ENCODE data around the gene C8B.

Gene C8B

DNA sequence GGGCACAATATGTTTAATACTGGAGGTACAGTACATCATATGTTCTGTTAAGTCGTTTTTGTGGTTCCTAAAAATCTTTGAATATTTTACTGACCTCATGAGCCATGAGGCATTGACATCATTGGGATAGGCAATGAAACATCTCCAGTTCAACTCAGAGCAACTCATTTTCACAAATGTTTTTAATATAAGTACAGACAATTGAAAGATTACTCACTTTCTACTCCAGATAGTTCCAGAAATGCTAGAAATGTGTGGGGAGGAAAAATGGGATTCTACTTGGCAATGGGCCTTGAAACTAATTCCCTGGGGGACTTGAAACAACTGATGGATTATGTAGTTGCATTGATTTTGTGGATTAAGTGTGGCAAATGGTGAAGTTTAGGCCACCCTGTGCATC is 7.2 kb upstream of the C8B start:
- no peak overlapping the region for H3K4me3 ChIP-seq (ENCODE audit: insufficient read depth, low read depth, low read length)
- no peaks in the 10 kb centered on the region for H3K27me3 ChIP-seq (ENCODE audit: control insufficient read depth, insufficient read depth, low read length, poor library complexity, severe bottlenecking)
- no peak overlapping the region for H3K27ac ChIP-seq (ENCODE audit: insufficient read depth, low read depth, low read length, poor library complexity, severe bottlenecking)
- H3K36me3 ChIP-seq (ENCODE audit: control insufficient read depth, insufficient read depth, low read length): no peaks in the 10 kb centered on the region
- H3K4me1 ChIP-seq (ENCODE audit: control insufficient read depth, insufficient read depth, low read length): no peaks in the 10 kb centered on the region
- 86 to 92% methylated on average over 1 of the region's 1 CpG for WGBS, 2 experiments
- H3K9me3 ChIP-seq (ENCODE audit: control insufficient read depth, low read length): no peaks in the 10 kb centered on the region

DNA sequence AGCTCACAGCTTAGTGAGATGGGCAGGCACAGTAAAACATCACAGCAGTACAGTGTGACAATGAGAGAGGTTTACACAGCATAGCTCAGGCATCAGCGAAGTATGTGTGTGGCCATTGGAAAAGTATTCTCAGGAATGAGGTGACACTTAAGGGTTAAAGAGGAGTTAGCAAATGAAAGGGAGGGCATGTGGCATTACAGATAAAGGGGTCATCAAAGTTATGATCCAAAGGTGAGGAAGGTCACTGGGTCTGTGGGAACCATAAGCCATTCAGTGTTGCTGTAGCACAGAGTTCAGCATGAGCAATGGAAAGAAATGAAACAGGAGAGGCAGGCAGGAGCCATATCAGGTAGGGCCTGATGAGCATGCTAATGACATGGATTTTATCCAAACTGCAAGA is 4.5 kb upstream of the C8B start:
- Histone ChIP-seq H3K9me3 (ENCODE audit: control insufficient read depth, low read length) (no peaks in the 10 kb centered on the region), H3K27ac (ENCODE audit: insufficient read depth, low read depth, low read length, poor library complexity, severe bottlenecking) (no peak overlapping the region), H3K27me3 (ENCODE audit: control insufficient read depth, insufficient read depth, low read length, poor library complexity, severe bottlenecking) (no peaks in the 10 kb centered on the region), H3K36me3 (ENCODE audit: control insufficient read depth, insufficient read depth, low read length) (no peaks in the 10 kb centered on the region), H3K4me3 (ENCODE audit: insufficient read depth, low read depth, low read length) (no peak overlapping the region), H3K4me1 (ENCODE audit: control insufficient read depth, insufficient read depth, low read length) (no peaks in the 10 kb centered on the region)
- 98% methylated on average over 1 of the region's 1 CpG for WGBS, 2 experiments

DNA sequence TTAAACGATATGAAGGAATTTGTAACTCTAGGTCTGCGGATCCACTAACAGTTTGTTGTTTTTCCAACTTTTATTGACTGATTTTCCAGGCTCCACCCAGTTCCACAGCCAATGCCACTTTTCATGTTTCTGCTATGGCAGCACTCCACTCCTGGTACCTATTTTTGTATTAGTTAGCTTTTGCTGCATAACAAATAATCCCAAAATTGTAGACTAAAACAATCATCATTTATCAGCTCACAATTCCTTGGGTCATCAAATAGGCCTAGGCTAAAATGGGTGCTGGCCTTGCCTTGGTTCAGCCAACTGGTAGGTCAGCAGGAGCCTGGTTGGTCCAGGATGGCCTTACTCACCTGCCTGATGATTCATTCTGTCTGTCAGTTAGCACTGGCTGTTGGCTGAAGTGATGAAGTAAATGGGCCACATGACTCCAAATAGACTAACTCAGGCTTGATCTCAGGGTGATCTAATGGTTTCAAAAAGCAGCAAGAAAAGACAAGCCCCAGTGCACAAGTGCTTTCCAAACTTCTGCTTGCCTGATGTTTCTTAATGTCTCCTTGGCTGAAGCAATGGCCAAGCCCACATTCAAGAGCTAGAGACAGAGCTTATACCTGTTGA is 3.2 kb upstream of the C8B start:
- H3K4me3 ChIP-seq (ENCODE audit: insufficient read depth, low read depth, low read length): no peak overlapping the region
- 93 to 95% methylated on average over 2 of the region's 2 CpGs for WGBS, 2 experiments
- H3K27ac ChIP-seq (ENCODE audit: insufficient read depth, low read depth, low read length, poor library complexity, severe bottlenecking): no peak overlapping the region
- no peaks in the 10 kb centered on the region for H3K9me3 ChIP-seq (ENCODE audit: control insufficient read depth, low read length)
- H3K27me3 ChIP-seq (ENCODE audit: control insufficient read depth, insufficient read depth, low read length, poor library complexity, severe bottlenecking): no peaks in the 10 kb centered on the region
- no peaks in the 10 kb centered on the region for H3K36me3 ChIP-seq (ENCODE audit: control insufficient read depth, insufficient read depth, low read length)
- no peaks in the 10 kb centered on the region for H3K4me1 ChIP-seq (ENCODE audit: control insufficient read depth, insufficient read depth, low read length)

DNA sequence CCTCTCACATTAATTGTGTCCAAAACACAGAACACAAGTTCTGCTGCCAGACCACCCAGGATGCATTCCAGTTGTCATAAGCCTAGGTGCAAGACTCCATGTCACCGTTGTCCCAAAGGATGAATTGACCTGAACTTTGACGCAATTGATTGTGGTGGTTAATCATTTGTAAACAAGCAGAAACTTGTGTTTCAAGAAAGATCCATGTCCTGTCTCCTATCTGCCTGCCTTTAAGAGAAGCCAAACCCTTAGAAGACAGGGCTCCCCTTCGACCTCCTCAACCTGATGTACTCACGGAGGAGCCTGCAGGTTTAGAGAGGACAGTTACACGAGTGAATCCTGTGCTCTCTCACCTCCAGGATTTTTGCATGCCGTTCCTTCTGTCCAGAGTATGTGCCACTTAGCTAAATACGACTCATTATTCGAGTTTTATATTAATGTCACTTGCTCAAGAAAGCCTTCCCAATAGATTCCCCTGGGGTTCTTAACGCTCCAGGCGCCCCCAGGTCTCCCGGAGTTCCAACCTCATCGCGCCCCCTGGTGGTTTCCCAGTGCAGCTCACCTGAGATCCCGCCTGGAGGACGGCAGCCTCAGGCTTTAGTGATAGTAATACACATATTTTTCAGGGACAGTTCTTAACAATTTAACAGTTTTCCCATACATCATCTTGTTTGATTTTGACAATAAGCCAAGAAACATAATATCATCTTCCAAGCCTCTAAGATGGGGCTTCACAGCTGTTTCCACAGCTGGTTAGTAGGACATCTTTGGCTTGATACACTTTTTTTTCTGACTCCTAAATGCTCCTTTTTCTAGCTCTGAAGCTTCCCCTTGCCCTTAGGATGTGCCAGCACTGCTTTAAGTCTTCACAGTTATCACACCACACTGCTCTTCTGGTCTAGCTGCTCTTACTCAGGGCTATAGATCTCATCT is 2.4 kb upstream of the C8B start:
- Histone ChIP-seq H3K27me3 (ENCODE audit: control insufficient read depth, insufficient read depth, low read length, poor library complexity, severe bottlenecking) (no peaks in the 10 kb centered on the region), H3K4me3 (ENCODE audit: insufficient read depth, low read depth, low read length) (no peak overlapping the region), H3K9me3 (ENCODE audit: control insufficient read depth, low read length) (no peaks in the 10 kb centered on the region), H3K36me3 (ENCODE audit: control insufficient read depth, insufficient read depth, low read length) (no peaks in the 10 kb centered on the region), H3K4me1 (ENCODE audit: control insufficient read depth, insufficient read depth, low read length) (no peaks in the 10 kb centered on the region), H3K27ac (ENCODE audit: insufficient read depth, low read depth, low read length, poor library complexity, severe bottlenecking) (no peak overlapping the region)
- WGBS, 2 experiments: 55 to 58% methylated on average over 15 of the region's 15 CpGs

DNA sequence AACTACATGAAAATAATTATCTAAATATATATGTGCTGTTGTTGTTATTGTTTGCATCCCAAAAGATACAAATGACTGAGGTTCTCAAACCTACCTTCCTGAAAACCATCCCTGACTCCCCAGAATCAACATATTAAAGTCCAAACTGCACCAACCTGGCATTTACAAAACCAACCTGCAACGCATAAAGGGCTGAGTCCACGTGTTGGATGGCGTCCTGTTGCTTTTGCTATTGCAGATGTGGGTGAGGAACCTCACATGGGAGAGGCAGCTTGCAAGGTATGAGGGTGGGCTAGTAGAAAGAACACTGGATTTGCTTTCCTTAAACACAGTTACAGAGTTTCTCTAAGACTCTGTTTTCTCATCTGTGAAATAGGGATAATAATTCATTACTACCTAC is 1.5 kb upstream of the C8B start:
- no peak overlapping the region for H3K27ac ChIP-seq (ENCODE audit: insufficient read depth, low read depth, low read length, poor library complexity, severe bottlenecking)
- no peaks in the 10 kb centered on the region for H3K9me3 ChIP-seq (ENCODE audit: control insufficient read depth, low read length)
- no peaks in the 10 kb centered on the region for H3K27me3 ChIP-seq (ENCODE audit: control insufficient read depth, insufficient read depth, low read length, poor library complexity, severe bottlenecking)
- H3K4me1 ChIP-seq (ENCODE audit: control insufficient read depth, insufficient read depth, low read length): no peaks in the 10 kb centered on the region
- H3K36me3 ChIP-seq (ENCODE audit: control insufficient read depth, insufficient read depth, low read length): no peaks in the 10 kb centered on the region
- H3K4me3 ChIP-seq (ENCODE audit: insufficient read depth, low read depth, low read length): no peak overlapping the region
- 75 to 84% methylated on average over 3 of the region's 3 CpGs for WGBS, 2 experiments

DNA sequence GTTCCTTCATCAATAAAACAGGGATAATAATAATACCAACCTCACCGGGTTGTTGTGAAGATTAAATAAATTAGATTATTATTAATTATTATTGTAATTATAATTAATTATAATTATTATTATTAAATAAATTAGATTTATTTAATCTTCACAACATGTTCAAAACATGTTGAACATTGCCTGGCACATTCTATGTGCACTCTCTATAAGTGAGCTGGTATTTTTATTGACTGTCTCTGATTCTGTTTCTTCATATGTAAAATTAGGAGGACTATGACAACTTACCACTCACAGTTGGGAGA is 834 bp upstream of the C8B start:
- Histone ChIP-seq H3K27me3 (ENCODE audit: control insufficient read depth, insufficient read depth, low read length, poor library complexity, severe bottlenecking) (no peaks in the 10 kb centered on the region), H3K4me3 (ENCODE audit: insufficient read depth, low read depth, low read length) (no peak overlapping the region), H3K27ac (ENCODE audit: insufficient read depth, low read depth, low read length, poor library complexity, severe bottlenecking) (no peak overlapping the region), H3K4me1 (ENCODE audit: control insufficient read depth, insufficient read depth, low read length) (no peaks in the 10 kb centered on the region), H3K9me3 (ENCODE audit: control insufficient read depth, low read length) (no peaks in the 10 kb centered on the region), H3K36me3 (ENCODE audit: control insufficient read depth, insufficient read depth, low read length) (no peaks in the 10 kb centered on the region)
- no CpG with 5 or more reads among the region's 1 CpG for WGBS, 2 experiments

DNA sequence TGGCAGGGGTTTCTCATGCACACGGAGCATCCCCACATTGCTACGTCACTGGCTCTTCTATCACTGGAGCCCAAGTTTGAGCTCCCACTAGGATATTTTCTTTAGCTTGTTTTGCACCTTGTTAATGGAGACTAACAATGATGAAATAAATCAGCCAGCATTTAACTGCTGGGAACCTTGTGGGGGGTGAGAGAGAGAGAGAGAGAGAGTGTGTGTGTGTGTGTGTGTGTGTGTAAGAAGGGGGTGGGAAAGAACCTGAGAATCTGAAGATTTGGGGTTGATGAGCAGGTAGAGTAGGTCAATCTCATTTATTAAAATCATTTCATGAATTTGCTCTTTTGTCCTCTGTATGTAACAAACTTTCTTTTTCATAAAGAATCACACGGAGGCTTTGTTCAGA is 624 bp downstream of the C8B start:
- Histone ChIP-seq H3K9me3 (ENCODE audit: control insufficient read depth, low read length) (no peaks in the 10 kb centered on the region), H3K36me3 (ENCODE audit: control insufficient read depth, insufficient read depth, low read length) (no peaks in the 10 kb centered on the region), H3K27ac (ENCODE audit: insufficient read depth, low read depth, low read length, poor library complexity, severe bottlenecking) (no peak overlapping the region), H3K27me3 (ENCODE audit: control insufficient read depth, insufficient read depth, low read length, poor library complexity, severe bottlenecking) (no peaks in the 10 kb centered on the region), H3K4me3 (ENCODE audit: insufficient read depth, low read depth, low read length) (no peak overlapping the region), H3K4me1 (ENCODE audit: control insufficient read depth, insufficient read depth, low read length) (no peaks in the 10 kb centered on the region)
- WGBS, 2 experiments: 90 to 95% methylated on average over 3 of the region's 3 CpGs

DNA sequence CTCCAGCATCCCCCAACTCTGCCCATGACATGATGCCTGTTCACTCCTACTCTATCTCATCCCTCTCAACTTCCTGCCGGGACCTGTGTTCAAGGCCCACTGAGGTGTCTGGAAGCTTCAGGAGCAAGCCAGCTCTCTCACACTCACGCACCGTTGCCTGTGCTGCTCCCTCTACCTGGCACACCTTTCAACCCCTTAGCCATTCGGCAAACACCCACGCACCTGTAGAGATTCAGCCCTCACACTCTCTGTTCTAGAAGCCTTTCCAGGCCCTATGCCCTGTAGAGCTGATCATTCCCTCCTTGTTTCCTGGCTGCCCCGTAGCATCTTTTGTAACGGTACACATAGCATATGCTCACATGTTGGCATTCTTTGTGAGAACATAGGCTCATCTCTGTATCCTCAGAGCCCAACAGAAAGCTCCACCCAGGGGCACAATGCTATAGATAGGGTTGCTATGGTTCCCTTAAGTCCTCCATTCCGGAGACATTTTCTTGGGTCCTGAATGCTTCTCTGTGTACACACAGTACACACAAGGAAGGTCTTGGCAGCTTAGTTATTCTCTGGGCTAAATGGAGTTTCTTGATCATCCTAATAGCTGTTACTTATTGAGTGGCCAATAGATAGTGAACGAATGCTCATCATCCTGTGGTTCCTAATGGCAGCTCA is 1.3 kb downstream of the C8B start:
- H3K27ac ChIP-seq (ENCODE audit: insufficient read depth, low read depth, low read length, poor library complexity, severe bottlenecking): no peak overlapping the region
- H3K27me3 ChIP-seq (ENCODE audit: control insufficient read depth, insufficient read depth, low read length, poor library complexity, severe bottlenecking): no peaks in the 10 kb centered on the region
- WGBS, 2 experiments: 91 to 95% methylated on average over 9 of the region's 9 CpGs
- no peak overlapping the region for H3K4me3 ChIP-seq (ENCODE audit: insufficient read depth, low read depth, low read length)
- H3K9me3 ChIP-seq (ENCODE audit: control insufficient read depth, low read length): no peaks in the 10 kb centered on the region
- H3K4me1 ChIP-seq (ENCODE audit: control insufficient read depth, insufficient read depth, low read length): no peaks in the 10 kb centered on the region
- H3K36me3 ChIP-seq (ENCODE audit: control insufficient read depth, insufficient read depth, low read length): no peaks in the 10 kb centered on the region

DNA sequence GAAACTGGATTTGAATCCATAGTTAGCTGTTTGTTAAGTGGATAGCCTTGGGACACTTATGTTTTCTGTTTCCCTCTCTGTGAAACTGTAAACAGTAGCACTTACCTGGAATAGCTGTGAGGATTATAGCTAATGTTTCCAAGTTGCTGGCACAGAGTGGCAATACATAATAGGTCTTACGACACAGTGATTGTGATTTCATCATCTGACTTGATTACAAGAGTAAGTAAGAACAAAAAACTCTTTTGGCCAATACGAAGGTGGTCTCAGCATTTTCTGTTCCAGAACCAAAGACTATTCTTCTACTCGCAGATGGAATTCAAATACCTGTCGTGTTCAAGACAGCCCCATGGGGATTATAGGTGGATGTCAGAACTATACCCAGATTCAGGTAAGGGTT is 2.1 kb downstream of the C8B start:
- Histone ChIP-seq H3K4me3 (ENCODE audit: insufficient read depth, low read depth, low read length) (no peak overlapping the region), H3K4me1 (ENCODE audit: control insufficient read depth, insufficient read depth, low read length) (no peaks in the 10 kb centered on the region), H3K27ac (ENCODE audit: insufficient read depth, low read depth, low read length, poor library complexity, severe bottlenecking) (no peak overlapping the region), H3K9me3 (ENCODE audit: control insufficient read depth, low read length) (no peaks in the 10 kb centered on the region), H3K36me3 (ENCODE audit: control insufficient read depth, insufficient read depth, low read length) (no peaks in the 10 kb centered on the region), H3K27me3 (ENCODE audit: control insufficient read depth, insufficient read depth, low read length, poor library complexity, severe bottlenecking) (no peaks in the 10 kb centered on the region)
- 88 to 95% methylated on average over 4 of the region's 4 CpGs for WGBS, 2 experiments

DNA sequence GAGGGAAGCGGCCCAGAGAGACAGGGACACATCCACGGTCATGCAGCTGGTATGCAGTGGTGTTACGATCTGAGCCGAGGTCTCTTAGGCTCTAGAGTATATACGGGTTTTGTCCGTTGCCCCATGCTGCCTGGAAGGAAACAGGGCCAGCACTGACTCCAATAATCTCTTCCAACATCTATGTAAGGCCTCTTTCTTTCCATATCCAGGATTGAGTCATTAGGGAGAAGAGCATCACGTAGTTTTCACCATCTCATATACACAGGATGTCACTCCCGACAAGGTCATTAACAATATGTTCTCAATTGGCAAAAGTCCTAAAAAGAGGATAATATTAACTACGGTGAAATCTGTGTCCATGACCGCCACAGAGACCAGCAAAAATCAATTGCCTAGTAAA is 4.4 kb downstream of the C8B start:
- no peak overlapping the region for H3K4me3 ChIP-seq (ENCODE audit: insufficient read depth, low read depth, low read length)
- H3K4me1 ChIP-seq (ENCODE audit: control insufficient read depth, insufficient read depth, low read length): no peaks in the 10 kb centered on the region
- H3K9me3 ChIP-seq (ENCODE audit: control insufficient read depth, low read length): no peaks in the 10 kb centered on the region
- H3K27me3 ChIP-seq (ENCODE audit: control insufficient read depth, insufficient read depth, low read length, poor library complexity, severe bottlenecking): no peaks in the 10 kb centered on the region
- 96 to 97% methylated on average over 10 of the region's 10 CpGs for WGBS, 2 experiments
- no peak overlapping the region for H3K27ac ChIP-seq (ENCODE audit: insufficient read depth, low read depth, low read length, poor library complexity, severe bottlenecking)
- H3K36me3 ChIP-seq (ENCODE audit: control insufficient read depth, insufficient read depth, low read length): no peaks in the 10 kb centered on the region

Data from ectodermal cell (in vitro differentiated cells).